Omental fat pad (tissue), 4 donors: Measurements from ENCODE around the gene EPHA6. TPM values are rescaled to one million over a fixed set of nuclear protein-coding genes. Genes with fewer than 3 reads are reported as not detected.

Source experiments
- ATAC-seq: fragments of 150-250 bp; one replicate; pipeline ENCODE4 v1.9.1; 2016; ENCODE audit warnings: mild to moderate bottlenecking, moderate library complexity; ENCODE audit not compliant: low FRiP score
- DNase-seq: peaks from one replicate; pipeline ENCODE4 v3.0.0-alpha.2; 2019; ENCODE audit warnings: low spot score
- CTCF ChIP-seq, 3 donors: fragments of 450-650 bp; IDR thresholded peaks; one replicate each; pipeline ENCODE4 v1.5.1; 2016 to 2017; ENCODE audit warnings: antibody characterized with exemption in 3 of 3, mild to moderate bottlenecking in 3 of 3, moderate library complexity in 2 of 3
- total RNA-seq, 4 donors: library from RNA; depleted of rRNA; stranded (reverse); fragments of >200 nt; gene quantifications; one replicate each; pipeline ENCODE4 v1.1.0, GENCODE V29; 2016

Gene EPHA6
- total RNA-seq, 4 donors from 2014 or later = 0.56 to 5.0 (median 2.4) TPM; not detected in 1

- no peak for ATAC-seq
- no peak for TF ChIP-seq CTCF (IDR thresholded peaks at IDR 0.05)
- DNase-seq = no peak
These were observed 420.8 kb downstream of the EPHA6 start for GRCh38 chr3:97235179-97235578.

- TF ChIP-seq CTCF (IDR thresholded peaks at IDR 0.05) = no peak
- DNase-seq = no peak
- no peak for ATAC-seq
These were observed 421.4 kb downstream of the EPHA6 start for GRCh38 chr3:97235611-97236315.

GRCh38 chr3:97241417-97241816 is 427.0 kb downstream of the EPHA6 start:
- TF ChIP-seq CTCF (IDR thresholded peaks at IDR 0.05) = no peak
- DNase-seq (no peak), ATAC-seq (no peak)

- DNase-seq (no peak), ATAC-seq (no peak)
- no peak for TF ChIP-seq CTCF (IDR thresholded peaks at IDR 0.05)
These were observed 431.0 kb downstream of the EPHA6 start for GRCh38 chr3:97245201-97245910.

- TF ChIP-seq CTCF (IDR thresholded peaks at IDR 0.05) = no peak
- no peak for ATAC-seq
- DNase-seq = no peak
These were observed 441.7 kb downstream of the EPHA6 start for GRCh38 chr3:97256060-97256459.

GRCh38 chr3:97257942-97258697 is 443.7 kb downstream of the EPHA6 start:
- TF ChIP-seq CTCF (IDR thresholded peaks at IDR 0.05) = no peak

More at GRCh38 chr3:97257942-97258697, 443.7 kb downstream of the EPHA6 start:
- DNase-seq = no peak
- no peak for ATAC-seq
